Measurements from ENCODE around the gene LSAMP.
"Not testable (repeated sequence)": the region's sequence is repeated elsewhere in the genome, so short reads cannot be mapped to it uniquely, and the experiment has no call there.

Gene LSAMP

GRCh38 chr3:115792206-115792955 lies 652.9 kb downstream of the LSAMP start:
- DNase-seq (ENCODE audit: low read depth) = no peak

GRCh38 chr3:115791271-115792153 lies 653.8 kb downstream of the LSAMP start:
- not testable (repeated sequence) for DNase-seq (ENCODE audit: low read depth)

GRCh38 chr3:115790759-115791158 lies 654.5 kb downstream of the LSAMP start:
- peak; percentile 91 for DNase-seq (ENCODE audit: low read depth)

GRCh38 chr3:115789481-115789880 lies 655.8 kb downstream of the LSAMP start:
- no peak for DNase-seq (ENCODE audit: low read depth)

- DNase-seq (ENCODE audit: low read depth) = peak; percentile 81
These were observed 656.3 kb downstream of the LSAMP start for GRCh38 chr3:115788921-115789470.

DNA sequence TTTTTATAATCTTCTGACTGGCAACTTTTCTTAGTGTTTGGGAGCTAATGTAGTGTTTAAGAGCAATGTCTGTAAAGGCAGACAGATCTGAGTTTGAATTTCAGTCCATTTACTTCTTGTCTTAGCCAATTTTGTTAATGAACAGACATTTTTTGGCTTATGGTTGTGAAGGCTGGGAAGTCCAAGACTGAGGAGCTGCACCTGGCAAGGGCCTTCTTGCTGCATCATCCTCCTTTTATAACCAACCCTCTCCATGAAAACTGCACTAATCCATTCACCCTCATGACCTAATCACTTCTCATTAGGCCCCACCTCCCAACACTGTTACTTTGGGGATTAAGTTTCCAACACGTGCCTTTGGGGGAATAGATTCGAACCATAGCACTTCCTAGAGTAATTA lies 657.5 kb downstream of the LSAMP start:
- DNase-seq (ENCODE audit: low read depth) = no peak

DNA sequence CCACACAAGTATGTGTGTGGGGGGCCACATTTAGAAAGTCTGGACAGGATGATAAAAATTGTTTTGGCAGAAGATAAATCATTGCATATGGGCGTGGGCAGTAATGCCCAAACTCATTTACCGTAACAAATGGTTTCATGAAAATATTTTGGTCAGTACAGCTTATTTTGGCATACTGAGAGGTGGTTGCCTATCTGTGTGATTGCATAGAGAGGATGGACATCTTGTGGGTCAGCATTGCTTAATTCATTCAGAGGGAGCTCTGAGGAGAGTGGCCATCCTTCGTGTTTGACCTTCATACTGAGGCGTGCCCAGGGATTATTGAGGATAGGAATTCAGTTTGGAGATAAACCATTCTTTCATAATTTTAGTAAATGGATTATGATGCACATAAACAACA lies 659.5 kb downstream of the LSAMP start:
- peak; percentile 67 for DNase-seq (ENCODE audit: low read depth)

- DNase-seq (ENCODE audit: low read depth) = peak; percentile 92
These were observed 660.3 kb downstream of the LSAMP start for GRCh38 chr3:115784739-115785536.

DNA sequence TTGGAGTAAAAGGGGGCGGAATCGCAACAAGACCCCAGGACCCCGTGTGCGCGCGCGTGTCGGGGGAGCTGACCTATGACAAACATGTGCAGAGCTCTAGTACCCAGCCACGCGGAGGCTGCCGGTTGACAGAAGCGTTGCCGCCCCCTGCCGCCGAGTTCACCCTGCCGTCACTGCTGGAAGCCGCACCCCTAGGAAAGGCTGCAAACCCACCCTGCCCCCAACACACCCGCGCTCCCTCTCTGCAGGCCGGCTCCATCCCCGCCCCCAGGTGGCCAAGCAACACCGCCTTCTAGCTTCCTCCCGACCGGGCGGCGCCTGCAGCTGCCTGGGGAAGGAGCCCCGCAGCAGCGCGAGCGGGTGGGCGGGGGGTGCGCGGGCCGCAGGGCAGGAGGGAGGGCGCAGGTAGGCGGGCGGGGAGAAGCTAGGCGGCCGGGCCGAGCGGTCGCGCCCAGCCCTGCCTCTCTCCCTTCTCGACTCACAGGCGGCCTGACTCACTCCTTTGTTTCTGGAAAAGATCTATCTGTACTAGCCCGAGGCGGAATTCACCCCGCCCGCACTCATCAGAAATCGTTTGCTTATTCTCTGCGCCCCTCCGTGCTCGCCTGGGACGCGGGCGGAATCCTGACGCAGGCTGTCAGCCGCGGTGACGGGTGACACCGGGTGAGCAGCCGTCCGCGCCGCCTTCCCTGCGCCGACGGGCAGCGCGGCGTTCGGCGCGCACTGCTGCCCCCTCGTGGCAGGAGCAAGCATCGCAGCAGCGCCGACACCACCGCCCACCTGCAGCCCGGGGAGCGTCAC lies 661.1 kb downstream of the LSAMP start:
- DNase-seq (ENCODE audit: low read depth) = peak; percentile 84

DNA sequence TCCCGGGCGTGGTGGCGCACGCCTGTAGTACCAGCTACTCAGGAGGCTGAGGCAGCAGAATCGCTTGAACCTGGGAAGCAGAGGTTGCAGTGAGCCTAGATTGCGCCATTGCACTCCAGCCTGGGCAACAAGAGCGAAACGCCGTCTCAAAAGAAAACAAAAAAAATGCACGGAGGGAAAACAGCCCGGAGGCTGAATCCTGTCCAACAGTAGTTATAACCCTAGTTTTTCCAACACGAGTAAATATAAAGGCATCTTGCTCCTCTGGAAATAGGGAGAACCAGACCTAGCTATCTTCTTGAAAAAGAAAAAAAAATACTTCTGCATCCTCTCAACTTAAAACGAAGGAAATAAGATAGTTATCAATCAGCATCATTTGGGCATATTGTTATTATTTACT lies 661.9 kb downstream of the LSAMP start:
- DNase-seq (ENCODE audit: low read depth) = not testable (repeated sequence)

DNA sequence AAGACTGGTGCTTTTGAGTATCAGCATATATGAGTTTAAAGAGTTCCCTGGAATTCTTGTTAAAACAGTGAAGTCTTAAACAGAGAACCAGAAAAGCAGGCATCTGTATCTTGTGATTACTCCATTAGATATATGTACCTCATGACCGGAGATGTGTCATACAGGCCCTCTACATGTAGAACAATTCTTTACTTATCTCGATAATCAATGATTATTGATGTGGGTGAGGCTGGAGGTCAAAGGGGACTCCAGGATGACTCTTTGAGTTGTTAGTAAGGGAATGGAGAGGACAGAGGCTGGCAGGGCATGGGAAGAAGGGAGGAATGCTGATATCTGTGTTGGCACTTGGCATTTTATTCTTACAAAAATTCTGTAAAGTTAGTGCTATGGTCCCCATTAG lies 666.3 kb downstream of the LSAMP start:
- DNase-seq (ENCODE audit: low read depth) = no peak

GRCh38 chr3:115772951-115773350 lies 672.3 kb downstream of the LSAMP start:
- no peak for DNase-seq (ENCODE audit: low read depth)

DNA sequence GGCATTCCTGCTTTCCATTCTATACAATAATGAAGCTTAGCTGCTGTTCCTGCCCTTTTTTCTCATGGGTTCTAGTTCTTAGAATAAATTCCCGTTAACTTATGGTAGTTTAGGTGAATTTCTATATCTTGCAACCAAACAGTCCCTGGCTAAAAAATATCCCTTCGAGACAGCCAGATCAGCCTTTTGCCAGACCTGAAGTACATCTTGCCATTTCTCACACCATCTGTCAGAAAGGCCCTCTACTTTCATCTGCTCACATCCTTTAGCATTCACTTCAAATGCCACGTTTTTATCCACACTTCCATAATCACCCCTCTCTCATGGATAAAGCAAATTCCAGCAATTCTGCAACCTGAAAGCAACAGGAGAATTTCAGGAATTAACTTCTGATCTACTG lies 676.6 kb downstream of the LSAMP start:
- no peak for DNase-seq (ENCODE audit: low read depth)

DNA sequence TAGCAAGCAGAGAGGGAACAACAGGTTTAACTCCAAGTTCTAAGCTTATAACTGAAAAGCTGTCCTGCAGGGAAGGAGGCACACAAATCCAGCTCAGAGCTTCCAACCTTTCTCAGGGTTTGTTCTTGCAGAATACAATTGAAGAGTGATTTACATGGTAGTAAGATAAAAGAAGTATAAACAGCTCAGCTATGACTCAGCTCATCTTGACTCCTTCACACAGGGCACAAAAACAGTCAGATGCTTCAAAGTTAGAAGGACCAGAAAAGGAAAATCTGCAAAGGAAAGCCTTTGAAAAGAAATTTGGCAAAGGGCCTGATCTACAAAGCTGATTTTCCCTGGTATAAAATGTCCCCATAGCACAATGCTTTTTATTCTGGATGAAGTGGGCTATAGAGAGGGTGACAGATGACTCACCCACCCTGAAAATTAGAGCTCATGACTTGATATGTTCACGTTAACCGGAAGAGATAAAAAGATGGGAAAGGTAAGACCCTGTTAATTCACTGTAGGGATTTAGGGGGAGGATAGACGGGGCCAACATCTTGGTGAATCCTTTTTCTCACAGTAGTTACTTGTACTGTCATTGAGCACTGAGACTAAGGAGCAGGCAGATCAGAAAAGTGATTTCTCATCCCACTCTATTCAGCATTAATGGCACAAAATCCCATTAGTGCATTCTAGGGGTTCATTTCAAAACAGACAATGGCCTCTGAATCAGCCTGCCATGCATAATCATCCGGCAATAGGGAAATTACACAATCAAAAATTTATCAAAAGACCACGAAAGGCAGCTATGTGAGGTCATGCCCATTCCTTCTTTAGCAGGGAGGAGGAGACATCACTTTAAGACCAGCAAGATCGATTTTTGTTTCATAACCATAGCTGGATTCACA lies 678.5 kb downstream of the LSAMP start:
- DNase-seq (ENCODE audit: low read depth) = peak; percentile 30

- no peak for DNase-seq (ENCODE audit: low read depth)
These were observed 683.4 kb downstream of the LSAMP start for GRCh38 chr3:115761927-115762305.

DNA sequence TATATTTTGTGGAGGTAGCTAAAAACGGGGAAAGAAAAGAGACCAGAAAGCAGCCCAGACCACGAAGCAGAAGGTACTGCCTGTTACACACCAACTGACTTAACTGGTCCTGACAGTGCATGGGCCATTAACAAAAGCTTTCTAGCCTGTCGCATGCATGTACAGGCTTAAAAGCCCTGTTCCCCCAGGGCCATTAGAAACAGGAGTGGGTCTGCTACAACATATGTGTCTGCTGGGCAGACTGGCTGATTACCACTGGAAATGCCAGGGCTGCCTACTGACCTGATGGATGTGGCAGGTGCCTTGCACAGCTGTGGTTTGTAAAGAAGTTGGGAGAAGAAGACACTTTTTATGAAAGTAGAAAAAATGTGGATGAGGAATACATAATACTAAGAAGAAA lies 684.6 kb downstream of the LSAMP start:
- no peak for DNase-seq (ENCODE audit: low read depth)

DNA sequence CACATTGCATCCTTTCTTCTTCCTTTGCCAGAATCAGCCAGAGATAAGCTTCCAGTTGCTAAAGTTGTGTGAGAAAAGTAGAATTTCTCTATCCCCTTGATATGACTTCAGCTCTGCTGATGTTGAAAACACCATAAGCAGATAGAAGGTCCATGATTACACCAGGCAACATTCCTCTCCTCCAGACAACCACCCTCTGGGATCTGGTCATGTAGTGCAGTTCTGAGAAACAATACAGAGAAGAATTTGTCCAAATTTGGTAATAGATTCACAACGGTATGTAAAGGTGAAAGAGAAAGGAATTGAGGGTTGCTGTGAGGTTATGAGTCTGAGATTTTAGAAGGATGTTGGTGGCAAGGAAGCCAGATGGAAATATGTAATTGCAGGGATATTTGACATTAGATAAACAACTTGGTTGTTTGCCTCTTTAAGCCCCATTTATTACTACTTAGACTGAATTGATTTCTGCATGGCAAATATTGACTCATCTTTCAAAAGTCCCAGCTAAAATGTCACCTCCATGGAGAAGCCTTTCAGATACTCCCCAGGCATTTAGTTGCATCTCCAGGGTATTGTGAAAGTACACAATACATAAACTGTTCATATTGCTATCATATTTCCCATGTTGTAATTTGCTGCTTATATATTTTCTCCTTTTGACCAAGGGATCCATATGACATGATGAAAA lies 687.1 kb downstream of the LSAMP start:
- DNase-seq (ENCODE audit: low read depth) = no peak

GRCh38 chr3:115752978-115753377 lies 692.3 kb downstream of the LSAMP start:
- DNase-seq (ENCODE audit: low read depth) = not testable (repeated sequence)
